Hindlimb muscle (tissue), 1 donor: ENCODE results near the gene MICAL2. TPM values are rescaled to one million over a fixed set of nuclear protein-coding genes. Genes with fewer than 3 reads are reported as not detected.
A peak's percentile ranks its signal among the peaks of the same experiment; 100 is the strongest.

ENCODE experiments used
- DNase-seq: peaks from one replicate; pipeline ENCODE4 v3.0.0-alpha.2; 2013
- polyA plus RNA-seq: library from polyadenylated mRNA; unstranded; fragments of 120-200 nt; gene quantifications from one replicate; pipeline ENCODE4 v1.2.1, GENCODE V29; 2013; ENCODE audit not compliant: insufficient read length

Gene MICAL2
- polyA plus RNA-seq, 1 donor: 20.3 TPM

- no peak for DNase-seq
Observed at GRCh38 chr11:12077535-12078280, 32.7 kb upstream of the MICAL2 start.

- DNase-seq: no peak
Observed at GRCh38 chr11:12079726-12080556, 30.4 kb upstream of the MICAL2 start.

DNA sequence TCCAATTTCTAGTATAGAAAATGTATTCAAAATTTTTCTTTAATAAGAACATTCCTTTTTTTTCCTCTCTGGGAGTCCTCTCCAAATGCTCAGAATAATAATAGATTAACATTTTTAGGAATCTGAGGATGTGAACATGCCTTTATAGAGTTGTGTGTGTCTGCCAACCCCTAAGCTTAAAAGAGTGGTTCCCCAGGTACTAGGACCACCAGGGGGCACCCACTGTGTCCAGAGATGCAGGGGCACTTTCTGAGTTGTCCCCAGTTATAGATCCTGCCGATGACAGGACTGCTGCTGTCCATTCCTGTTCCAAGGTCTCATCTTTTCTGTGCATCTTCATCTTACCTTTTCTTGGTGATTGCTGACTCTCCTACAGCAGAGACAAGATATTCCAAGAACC, 27.0 kb upstream of the MICAL2 start:
- no peak for DNase-seq

- DNase-seq: no peak
Observed at GRCh38 chr11:12084256-12084655, 26.1 kb upstream of the MICAL2 start.

DNA sequence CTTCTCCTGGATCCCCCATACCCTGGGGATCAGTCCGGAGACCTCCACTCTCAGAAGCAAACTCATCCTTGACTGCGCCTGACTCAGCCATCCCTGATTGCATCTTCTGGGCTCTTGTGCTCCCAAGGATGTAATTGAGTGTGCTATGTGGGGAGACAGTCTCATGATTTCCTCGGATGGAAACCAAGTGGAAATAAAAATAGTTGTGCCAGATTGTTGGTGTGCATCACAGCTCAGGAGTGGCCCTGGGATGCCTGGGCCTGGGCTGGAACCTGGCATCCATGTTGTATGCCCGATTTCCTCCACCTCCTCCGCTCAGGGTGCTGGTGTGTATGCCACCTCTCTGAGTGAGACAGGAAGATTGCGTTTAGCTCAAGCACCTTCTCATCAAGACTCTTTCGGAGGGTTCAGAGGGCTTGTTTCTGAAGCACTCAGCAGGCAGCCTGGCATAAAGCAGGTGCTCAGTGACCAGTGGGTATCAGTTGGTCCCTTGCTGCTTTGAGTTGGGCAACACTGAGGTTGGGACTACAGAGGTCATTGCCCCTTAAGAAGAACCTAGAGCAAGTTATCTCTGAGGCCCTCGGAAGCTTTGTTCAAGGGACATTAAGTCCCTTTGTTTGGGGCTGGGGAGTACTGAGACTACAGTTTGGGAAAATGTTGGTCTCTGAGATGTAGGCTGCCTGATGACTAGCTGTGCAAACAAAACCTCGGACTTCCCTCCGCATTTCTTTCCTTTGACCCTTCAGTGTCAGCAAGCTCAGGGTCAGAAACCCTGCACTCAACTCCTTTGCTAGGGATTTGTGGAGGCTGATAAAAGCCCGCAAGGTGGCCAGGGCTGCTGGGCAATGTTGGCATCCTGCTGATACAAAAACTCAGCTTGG, 24.8 kb upstream of the MICAL2 start:
- no peak for DNase-seq

DNA sequence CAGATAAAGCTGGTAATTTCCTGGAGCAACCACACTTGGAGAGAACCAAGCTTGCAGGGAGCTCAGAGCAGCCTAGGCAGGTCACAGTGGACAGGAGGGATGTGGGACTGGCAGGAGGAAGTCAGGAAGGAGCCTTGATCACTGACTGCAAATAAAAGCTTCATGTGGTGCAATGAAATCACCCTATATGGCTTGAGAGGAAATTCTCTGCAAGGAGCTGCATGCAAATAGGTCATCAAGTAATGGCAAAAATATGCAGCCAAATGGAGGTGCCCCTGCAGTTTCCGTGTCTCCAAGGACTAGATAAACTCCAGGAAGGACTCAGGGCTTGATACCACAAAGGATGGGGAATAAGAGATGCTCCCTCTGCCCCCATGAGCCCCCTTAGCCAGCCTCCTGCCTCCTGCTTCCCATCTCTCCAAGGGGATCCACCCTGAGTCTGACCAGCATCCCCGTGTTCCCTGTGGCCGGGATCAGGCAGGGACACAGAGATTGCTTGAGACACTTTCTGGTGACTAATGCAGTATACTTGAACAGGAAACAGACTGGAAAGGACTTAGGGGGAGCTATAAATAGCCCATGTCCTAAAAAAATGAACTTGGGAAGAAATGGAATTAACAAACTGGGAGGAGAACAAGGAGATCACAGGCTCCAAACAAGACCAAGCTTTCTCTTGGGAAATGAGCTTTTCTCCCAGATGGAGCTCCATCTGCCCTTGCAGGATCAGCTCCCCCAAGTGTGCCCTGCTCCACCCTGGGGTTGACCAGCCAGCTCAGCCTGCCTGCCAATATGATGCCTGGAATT, 23.9 kb upstream of the MICAL2 start:
- peak; percentile 29 for DNase-seq

DNA sequence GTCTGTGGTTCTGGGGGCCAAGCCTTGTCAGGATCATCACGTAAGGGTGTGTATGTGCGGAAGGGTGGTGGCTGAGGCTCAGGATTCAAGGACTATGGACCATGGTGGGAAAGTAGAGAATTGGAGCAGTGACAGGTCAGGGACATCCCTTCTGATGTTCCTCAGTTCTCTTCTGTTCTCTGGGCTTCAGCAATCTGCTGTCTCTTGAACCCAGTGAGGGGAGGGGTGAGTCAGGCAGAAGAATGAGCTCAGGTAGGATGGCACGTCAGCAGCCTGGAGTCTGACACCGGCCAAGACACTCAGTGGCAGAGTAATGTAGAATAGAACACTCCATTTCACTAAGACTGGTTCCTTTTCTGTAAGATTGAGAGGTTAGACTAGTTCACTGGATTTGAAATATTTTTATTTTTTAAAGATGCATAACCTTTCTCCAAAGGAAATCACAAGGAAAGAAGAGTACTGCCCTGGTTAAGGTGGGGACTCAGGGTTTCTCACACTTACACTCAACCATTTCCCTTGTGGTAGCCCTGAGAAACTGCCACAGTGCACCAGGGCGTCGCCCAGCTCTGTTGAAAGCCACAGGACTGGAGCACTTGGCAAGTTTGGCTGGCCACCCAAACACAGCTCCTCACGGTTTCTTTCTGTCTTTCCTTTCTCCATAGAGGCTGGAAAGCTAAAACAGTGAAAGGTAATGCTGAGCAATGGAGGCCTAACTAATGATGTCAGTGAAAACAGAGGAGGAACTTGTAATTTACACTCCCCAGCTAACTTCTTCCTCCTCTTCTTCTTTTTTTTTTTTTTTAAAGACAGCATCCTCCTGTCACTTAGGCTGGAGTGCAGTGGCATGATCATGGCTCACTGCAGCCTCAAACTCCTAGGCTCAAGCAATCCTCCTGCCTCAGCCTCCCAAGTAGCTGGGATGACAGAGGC, 23.1 kb upstream of the MICAL2 start:
- DNase-seq: no peak

- no peak for DNase-seq
Observed at GRCh38 chr11:12088047-12088481, 22.3 kb upstream of the MICAL2 start.

DNA sequence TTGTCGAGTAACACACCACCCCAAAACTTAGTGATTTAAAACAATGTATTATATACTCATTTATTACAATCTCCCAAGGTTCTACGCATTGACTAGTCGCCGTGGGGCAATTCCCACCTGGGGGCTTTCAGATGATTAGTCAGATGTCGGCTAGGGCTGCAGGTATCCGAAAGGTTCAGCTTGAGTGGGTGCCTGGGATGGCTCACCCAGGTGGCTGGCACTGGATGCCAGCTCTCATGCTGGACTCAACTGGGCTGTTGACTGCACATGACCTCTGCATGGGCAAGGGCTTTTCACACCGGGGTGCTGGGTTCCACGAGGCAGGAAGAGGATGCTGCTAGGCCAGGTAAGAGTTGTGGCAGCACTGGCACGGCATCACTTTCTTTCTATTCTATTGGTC, 21.9 kb upstream of the MICAL2 start:
- no peak for DNase-seq

- DNase-seq: no peak
Observed at GRCh38 chr11:12089041-12089440, 21.3 kb upstream of the MICAL2 start.

- DNase-seq: no peak
Observed at GRCh38 chr11:12089473-12089872, 20.9 kb upstream of the MICAL2 start.

- DNase-seq: no peak
Observed at GRCh38 chr11:12090061-12090591, 20.3 kb upstream of the MICAL2 start.

DNA sequence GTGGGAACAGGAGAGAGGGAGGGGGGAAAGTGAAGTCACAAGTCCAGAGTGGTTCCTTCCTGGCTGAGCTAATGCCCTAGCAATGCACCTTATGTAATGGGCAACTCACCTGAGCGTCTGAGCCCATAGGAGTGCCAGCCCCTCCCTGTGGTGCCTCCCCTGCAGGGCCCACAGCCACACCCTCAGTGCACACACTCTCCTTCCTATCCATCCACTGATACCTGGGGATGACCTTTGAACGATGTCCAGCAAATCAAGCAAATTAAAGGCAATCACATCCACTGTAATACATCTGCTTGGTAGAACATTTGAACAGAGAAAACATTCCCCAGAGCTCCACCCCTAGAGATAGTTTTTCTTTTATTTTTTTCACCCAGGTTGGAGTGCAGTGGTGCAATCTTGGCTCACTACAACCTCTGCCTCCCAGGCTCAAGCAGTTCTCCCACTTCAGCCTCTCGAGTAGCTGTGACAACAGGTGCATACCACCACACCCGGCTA, 19.6 kb upstream of the MICAL2 start:
- no peak for DNase-seq

- DNase-seq: no peak
Observed at GRCh38 chr11:12091956-12092558, 18.3 kb upstream of the MICAL2 start.

DNA sequence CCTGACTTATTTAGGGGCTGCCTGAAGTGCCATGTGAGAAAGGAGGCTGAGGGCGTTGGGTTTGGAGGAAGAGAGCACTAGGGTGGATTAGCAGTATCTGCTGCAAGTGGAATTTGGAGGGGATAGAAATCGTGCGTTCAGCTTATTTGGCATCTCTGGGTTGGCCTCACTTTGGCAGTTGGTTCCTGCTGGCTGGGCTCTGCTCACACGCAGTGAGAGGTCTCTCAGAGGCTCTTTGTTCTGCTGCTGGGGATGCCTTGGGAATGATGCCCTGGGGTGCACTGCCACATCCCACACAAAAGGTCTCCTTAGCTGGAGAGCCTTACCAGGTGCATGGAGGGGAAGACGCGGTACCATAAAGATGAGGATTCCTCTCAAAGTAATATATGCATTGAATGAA, 17.7 kb upstream of the MICAL2 start:
- no peak for DNase-seq

GRCh38 chr11:12094872-12095800, 15.3 kb upstream of the MICAL2 start:
- DNase-seq: no peak

- no peak for DNase-seq
Observed at GRCh38 chr11:12097219-12097618, 13.2 kb upstream of the MICAL2 start.

DNA sequence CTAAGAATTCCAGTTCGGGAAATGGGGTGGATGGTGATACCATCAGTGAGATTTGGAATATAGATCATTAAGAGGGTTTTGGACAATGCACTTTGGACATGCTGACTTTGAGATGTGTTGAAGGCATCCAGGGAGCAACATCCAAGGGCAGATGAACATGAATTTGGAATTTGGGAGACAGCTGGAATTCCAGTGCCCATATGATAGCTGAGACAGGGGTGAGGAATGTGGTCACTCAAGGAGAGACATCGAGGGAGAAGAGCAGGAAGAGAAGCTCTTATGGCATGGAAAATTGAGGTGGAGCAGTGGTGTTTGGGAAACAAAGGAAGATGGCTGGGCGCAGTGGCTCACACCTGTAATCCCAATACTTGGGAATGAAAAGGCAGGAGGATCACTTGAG, 11.8 kb upstream of the MICAL2 start:
- DNase-seq: no peak
